HG03439 (cell line): Measurements from ENCODE around the gene CTNNA2.

ENCODE experiments used
- ATAC-seq: cut with Tn5 transposase; IDR thresholded peaks from one replicate; pipeline ENCODE4 v1.9.1; 2021; ENCODE audit warnings: mild to moderate bottlenecking, moderate library complexity; ENCODE audit not compliant: unreplicated experiment

CTNNA2 gene

DNA sequence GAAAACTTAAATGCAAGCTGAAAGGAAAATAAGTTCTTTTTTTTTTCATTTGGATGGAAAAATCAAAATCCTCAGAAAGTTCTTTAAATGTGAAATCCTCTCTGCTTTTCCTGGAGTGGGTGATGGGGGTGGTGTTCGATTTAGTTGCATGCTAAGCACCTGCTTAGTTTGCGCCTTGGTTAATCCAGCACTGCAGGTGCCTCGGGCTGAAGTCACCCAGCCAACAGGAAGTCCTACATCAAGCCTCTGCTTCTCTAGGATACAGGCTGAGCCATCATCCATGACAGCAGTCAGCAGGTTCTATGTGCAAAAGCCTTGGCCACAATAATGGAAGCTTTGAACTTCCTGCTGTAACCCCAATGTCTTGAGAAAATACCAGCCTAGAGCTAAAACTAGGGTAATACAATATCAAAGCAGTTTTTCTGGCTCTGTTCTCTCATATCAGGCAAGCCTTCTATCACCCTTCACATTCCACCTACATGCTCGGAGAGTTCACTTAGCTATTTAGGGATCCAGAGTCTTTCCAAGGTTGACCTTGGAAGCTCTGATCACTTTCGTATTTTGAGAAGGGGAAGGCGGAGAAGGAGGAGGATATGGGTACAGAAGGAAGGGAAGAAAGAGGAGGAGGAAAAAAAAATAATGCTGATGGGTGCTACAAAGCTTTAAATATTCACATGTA lies 907.8 kb downstream of the CTNNA2 start:
- ATAC-seq, result no peak

DNA sequence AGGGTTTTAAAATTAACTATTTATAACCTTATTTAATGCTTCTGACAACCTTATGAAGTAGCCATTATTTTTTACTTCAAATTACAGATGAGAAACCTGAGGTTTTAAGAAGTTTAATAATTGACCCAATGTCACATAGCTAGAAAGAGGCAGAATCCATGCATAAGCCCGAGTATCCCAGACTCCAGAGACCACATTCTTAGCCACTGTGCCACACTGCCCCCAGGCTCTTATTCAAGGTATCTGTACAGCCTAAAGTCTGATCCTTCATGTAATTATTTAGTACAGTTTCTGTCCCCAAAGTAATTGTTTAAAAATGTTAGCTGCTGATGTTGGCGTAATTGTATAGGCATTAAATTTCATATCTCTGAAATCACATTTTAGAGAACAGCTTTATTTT lies 916.4 kb downstream of the CTNNA2 start:
- no peak for ATAC-seq

- ATAC-seq, result no peak
Observed at GRCh38 chr2:80437959-80438358, 925.1 kb downstream of the CTNNA2 start.

DNA sequence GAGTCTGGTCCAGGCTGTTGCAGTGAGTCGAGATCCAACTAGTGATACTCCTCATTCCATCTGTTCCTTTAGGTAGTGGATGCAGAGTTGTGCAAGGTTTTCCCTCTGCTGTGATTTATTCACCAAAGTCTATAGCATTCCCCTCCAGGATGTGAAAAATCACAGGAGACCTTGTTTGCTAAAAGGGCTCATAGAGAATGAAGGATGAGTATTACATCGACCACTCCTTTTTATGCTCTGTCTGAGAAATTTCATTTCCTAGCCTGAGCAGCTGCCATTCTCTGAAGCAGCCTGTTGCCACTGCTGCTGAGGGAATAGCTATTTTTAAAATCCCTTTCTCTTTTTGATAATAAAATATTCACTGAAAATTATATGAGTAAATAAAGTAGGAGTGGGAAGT lies 925.8 kb downstream of the CTNNA2 start:
- ATAC-seq, result no peak

DNA sequence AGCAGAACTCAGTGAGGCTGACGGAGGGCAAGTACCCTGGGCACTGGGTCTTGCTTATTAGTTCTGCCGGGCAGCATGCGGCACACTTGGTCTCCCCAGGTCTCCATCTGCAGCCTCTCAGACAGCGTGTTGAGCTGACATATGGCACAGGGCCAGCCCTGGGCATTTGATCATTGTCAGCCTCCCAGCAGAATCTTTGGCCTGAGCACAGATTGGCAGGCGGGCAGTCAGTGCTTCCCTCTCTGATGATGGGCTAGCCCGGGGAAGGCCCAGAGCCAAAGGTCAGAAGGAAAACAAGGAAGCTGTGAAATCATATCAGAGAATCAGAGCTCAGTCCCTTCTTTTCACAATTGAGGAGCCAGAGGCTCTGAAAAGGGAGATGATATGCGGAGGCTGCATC lies 941.8 kb downstream of the CTNNA2 start:
- no peak for ATAC-seq

GRCh38 chr2:80459028-80459427 lies 946.2 kb downstream of the CTNNA2 start:
- no peak for ATAC-seq

DNA sequence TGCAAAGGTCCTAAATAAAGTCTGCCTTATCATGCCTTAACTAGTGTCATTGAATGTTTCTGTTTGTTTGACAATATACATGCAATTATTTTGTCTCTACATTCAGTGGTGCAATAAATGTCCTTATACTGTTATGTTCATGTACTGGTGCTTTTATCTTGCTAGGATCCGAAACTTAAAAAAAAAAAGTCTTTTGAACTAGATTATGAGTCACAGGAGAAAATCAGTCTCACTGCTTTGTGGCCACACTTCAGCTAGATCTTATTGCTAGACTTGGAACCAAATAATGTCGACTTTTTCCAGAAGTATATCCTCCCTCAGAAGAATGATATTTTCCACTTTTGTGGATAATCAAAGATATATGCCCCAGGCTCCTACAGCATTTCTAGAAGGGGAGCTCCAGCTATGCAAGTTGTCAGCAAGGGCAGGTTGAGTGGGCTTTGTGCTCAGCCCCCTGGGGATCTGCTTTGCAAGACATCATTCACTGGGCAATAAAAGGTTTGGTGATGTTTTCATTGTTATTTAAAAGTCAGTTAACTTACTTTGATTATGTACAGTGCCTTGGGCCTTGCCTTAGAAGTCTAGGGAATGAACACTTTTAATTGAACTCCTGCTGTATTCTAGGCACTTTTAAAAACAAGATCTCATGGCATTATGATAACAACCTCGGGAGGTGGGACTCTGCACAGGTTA lies 948.8 kb downstream of the CTNNA2 start:
- no peak for ATAC-seq

DNA sequence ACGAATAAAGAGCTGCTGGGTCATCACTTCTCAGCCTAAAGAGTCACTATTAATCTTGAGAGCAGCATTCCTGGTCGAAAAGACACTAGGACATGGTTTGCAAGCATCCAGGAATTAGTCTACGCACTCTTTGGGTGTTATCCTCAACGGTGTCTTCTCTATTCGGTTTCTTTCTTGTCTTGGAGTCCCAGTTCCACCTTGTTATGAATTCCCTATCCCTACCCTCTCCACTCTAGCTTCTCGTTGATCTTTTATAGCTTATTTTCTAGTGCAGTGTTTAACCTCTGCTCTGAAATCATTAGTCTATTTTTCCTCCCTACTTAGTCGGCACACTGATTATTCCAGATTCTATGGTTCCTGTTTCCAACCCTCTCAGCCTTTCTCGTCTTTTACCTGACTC lies 949.8 kb downstream of the CTNNA2 start:
- no peak for ATAC-seq

GRCh38 chr2:80464275-80464674 lies 951.4 kb downstream of the CTNNA2 start:
- ATAC-seq, result no peak

GRCh38 chr2:80467262-80467811 lies 954.5 kb downstream of the CTNNA2 start:
- ATAC-seq, result no peak

DNA sequence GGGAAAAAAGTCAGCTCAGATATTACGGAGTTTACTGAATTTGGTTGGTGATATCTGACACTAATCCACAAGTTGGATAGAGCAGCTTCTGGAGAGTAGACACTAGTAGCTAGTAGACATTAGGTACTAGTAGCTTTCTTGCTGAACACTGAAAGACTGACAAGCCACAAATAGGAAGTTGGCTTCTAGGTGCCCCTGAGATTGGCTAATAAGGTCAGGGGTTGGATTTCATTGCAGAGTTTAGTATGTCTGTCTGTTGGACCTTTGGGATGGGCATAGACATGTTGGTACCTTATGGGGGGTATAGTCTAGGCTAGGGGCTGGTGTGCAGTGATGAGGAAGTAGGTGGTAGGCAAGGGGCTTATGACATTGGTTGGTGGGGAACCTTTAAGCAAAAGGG lies 956.6 kb downstream of the CTNNA2 start:
- no peak for ATAC-seq

- no peak for ATAC-seq
Observed at GRCh38 chr2:80473069-80473468, 960.2 kb downstream of the CTNNA2 start.

DNA sequence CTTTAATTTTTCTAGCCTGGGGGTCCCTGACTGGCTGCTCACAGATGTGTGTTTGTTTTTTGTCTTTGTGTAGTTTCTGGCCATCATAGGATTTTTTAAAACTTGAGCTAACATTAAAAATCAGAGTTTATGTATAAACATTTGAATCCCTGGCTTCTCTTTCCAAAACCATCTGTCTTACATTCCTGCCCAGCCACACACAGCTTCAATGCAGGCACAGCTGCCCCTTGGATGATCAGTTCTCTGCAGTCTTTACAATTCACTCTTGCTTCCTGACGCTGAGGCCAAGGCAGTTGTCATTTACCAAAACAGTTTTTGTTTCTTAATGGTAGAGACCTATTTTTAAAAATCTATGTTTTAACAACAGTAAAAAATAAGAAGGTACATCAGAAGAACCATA lies 960.9 kb downstream of the CTNNA2 start:
- ATAC-seq, result no peak

GRCh38 chr2:80475970-80476369 lies 963.1 kb downstream of the CTNNA2 start:
- ATAC-seq, result no peak

GRCh38 chr2:80476535-80477117 lies 963.8 kb downstream of the CTNNA2 start:
- no peak for ATAC-seq

DNA sequence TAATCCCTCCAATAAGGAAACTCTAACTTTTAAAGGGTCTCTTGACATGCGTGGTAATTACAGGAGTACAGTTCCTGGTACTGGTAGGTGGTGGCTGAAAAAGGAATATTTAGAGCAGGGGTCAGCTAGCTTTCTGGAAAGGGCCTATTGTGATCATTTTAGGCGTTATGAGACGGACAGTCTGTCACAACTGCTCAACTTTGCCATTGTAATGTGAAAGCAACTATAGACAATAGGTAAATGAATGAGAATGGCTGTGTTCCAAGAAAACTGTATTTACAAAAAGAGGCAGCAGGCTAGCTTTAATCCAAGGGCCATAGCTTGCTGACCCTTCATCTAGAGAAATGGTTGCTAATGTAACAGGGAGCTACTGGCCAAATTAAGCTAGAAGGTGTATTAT lies 969.4 kb downstream of the CTNNA2 start:
- ATAC-seq, result no peak

DNA sequence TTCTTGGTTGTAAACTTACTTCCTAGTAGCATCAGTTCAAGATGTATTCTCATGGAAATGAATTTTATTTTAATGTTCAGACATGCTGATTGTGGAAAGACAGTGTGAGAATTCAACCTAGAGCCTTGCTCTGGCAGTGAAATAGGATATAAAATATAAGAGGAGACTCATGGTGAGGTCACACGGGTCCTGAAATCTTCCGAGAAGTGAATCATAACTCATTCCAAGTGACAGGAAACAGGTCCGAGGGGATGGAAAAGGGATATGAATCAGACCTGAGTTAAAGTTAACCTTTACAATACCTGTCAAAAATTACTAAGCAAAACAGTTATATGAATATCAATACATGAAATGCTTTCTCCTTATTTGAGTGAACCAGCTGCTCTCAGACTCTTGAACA lies 976.9 kb downstream of the CTNNA2 start:
- ATAC-seq, result no peak

DNA sequence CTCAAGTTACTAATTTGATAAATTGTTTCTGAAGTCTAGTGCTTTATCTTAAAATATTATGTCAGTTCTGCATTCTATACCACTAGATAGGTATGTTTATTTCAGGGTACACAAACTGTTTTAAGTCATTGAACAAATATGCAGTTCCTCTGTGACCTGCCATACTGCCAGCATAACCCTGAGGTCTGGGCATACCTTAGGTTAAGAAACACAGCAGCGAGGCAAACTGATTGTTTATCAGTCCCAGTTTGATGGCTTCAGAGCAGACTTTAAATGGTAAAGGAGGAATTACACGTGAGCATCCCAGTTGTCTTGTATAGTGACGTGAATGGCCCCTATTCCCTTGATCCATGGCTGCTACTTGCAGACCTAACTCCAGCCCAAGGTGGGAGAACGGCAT lies 978.1 kb downstream of the CTNNA2 start:
- no peak for ATAC-seq

GRCh38 chr2:80496346-80496745 lies 983.5 kb downstream of the CTNNA2 start:
- ATAC-seq, result no peak

- no peak for ATAC-seq
Observed at GRCh38 chr2:80496775-80497174, 983.9 kb downstream of the CTNNA2 start.

GRCh38 chr2:80499095-80499494 lies 986.2 kb downstream of the CTNNA2 start:
- no peak for ATAC-seq
